ENCODE data around the gene FHAD1.

FHAD1 gene

DNA sequence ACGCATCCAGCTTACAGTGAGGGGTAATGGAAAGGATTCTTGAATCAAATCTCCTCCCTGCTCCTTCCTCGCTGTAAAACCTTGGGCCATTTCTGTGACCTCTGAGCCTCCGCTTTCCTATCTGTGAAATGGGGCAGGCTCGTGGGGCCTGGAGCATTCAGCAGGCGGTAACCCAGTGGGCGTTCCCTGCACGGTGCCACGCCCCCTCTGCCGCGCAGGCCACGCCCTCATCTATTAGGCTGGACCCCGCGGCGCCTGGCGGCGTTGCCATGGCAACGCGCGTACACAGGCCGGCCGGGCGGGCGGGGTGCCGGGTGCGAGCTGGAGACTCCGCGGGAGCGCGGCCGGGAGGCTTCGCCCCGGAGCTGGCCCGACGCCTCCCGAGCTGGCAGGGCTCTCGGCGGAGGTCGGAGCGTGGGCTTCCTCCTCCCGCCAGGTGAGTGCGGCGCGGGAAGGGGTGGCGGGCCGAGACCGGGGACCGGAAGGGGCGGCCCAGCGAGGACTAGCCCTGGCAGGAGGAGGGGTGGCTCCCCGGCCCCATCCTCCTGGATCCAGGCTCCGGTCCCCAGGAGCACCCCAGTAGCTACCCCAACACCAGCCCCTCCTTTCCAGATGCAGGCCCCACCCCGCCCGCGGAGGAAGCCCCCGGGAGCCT lies at the start of gene FHAD1:
FHAD1 (plus strand) TSS at position 264 of the 655 bp plus-strand sequence. CDS start 4,562 bp downstream, outside the sequence.
- DNase-seq: peak; percentile 9

DNA sequence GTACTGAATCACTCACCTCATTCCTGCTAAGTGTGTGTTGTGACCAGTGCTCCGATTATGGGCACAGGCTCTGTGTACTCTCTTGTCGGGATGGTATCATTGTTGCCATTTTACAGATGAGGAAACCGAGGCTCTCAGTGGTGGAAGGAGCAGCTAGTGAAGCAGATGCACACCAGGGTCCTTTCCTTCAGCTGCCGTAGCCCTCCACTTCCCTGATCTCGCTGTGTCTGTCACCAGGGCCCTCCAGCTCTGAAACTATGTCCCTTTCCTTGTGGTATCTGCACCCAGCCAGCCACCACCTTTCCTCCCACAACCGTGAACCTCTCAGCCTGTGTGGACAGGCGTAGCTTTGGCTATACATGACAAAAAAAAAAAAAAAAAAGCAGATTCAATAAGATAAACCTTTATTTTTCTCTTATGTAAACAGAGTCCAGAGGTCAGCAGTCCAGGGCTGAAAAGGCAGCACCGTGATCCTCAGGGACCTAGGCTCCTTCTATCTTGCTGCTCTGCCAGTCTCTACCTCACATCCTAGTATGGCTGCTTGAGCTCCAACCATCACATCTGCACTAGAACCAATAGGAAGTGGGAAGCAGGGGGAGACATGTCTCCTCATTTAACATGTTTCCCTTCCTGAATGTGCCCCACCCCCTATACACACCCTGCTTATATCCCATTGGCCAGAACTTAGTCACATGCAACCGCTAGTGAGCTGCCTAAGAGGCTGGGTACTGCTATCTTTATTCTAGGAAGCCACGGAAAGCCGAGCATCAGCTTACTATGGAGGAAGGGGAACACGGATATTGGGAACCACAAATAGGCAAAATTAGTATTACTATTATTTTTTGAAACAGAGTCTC lies 49.2 kb upstream of the FHAD1 start:
- DNase-seq: no peak

DNA sequence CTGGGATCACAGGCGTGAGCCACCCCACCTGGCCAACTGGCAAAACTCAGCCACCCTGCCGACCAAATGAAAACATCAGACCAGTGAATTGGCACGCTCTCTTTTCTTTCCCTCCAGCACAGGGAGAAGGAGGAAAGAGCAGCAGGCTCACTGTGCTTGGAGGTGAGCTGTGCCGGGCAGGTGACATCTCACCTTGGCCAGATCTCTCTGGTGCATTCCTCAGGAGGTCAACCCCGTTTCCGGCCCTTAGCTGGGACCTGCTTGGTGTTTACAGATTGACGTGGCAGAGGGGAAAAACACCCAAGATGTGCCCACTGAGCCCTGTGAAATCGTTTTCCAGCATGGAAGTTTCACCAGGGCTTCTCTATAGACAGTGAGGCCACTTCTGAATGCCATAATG lies 48.3 kb upstream of the FHAD1 start:
- no peak for DNase-seq

DNA sequence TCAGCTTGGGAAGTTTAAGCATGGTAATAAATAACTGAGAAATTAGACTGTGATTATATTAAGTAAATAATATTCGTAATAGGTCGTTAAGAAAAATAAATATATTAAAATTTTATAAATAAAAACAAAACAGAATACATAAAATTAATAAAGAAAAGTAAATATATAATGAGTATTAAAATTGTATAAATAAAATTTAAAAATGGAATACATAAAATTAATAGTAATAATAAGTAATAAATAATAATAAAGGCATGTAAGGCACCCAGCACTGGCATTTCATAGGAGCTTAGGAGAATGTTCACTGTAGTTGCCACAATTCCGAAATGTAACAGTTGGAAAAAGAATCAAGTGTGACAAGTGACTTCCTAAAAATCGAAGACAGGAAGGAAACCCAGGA lies 45.8 kb upstream of the FHAD1 start:
- DNase-seq: no peak

DNA sequence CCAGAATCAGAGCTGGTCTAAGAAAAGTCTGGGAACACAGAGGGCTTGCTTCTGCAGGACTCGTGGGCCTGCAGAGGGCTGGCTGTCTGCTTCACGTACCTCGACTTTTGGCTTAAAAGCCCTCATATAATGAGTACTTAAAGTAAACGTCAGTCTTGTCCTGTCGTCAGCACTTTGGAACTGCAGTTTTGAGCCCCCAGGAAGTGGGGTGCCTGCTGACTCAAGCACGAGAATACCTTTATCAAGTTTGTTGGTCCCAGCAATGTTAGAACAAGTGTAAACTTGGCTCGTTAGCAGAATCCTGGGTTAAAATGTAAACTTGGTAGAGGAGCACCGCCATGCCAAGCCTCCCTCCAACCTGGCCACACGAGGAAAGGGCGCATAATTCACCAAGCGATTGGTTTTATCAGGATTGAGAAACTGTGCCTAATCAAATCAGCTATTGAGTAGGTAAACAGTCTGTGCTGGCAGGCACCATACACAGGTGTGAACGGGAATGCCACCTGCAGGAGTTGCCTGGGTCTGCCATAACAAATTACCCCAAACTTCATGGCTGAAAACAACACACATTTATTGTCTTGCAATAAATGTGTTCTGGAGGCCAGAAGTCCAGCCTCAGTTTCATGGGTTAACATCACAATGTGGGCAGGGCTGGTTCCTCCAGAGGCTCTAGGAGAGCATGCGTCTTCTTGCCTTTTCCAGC lies 45.0 kb upstream of the FHAD1 start:
- no peak for DNase-seq

DNA sequence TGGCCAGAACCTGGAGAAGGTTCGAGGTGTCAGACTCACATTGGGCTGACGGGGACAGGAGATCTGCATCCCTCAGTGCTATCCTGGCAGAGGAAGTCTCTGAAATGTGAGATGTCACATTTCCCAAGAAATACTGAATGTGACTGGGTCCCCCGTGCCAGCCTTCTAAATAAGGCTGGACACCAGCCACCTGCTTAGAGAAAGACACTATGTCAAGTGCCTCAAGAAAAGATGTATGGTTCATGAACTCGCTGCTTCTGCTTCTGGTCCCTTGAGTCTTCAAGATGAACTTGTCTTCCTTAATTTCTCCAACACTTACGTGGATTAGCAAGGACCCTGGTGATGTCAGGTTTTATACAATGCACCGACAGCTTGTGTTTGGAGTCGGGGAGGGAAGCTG lies 42.1 kb upstream of the FHAD1 start:
- no peak for DNase-seq

DNA sequence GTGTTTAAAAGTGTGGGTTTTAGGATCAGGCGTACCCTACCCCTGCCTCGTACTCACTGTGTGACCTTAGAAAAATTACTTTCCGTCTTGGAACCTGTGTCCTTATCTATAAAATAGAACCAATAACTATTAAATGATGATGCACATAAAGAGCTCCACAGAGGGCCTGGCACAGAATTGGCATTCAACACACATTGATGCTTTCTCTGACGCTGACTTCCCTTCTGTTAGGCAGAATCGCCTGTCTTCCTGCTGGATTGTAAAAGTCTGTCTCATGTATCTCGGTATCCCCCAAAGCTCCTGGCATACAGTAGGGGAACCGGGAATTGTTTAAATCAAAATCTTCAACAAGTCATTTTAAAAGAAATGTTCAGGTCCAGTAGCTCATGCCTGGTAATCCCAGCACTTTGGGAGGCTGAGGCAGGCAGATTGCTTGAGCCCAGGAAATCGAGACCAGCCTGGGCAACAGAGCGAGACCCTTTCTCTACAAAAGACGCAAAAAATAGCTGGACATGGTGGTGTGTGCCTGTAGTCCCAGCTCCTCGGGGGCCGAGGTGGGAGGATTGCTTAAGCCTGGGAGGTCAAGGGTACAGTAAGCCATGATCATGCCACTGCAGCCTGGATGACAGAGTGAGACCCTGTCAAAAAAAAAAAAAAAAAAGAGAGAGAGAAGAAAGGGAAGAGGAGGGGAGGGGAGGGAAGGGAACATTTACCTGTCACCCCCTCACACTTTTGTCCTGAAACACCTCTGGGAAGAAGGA lies 41.3 kb upstream of the FHAD1 start:
- DNase-seq: no peak

DNA sequence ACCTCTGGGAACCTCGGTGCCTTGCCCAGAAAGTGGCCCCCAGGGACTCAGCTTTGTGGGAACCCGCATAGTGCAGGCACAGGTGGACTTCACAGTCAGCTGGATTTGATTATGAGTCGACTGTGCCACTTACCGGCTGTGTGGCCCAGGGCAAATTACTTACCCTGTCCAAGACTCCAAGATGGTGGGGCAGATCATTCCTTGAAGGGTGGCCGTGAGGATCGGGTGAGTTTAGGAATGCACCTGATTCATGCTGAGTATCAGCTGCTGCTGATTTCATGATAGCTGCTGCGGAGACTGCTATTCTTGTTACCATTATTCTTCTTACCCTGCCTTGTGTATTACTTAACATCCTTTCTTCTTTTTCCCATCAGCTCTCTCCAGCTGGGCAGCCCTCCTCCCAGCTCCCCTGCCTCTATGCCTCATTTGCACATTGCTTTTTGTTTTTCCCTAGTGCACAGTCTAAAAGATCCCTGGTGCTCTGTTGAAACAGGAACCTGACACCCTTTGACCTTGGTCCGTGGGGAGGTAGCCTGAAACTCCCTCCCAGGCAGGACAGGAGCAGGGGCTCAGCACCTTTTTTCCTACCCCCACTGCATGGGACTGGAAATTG lies 40.5 kb upstream of the FHAD1 start:
- DNase-seq: no peak

DNA sequence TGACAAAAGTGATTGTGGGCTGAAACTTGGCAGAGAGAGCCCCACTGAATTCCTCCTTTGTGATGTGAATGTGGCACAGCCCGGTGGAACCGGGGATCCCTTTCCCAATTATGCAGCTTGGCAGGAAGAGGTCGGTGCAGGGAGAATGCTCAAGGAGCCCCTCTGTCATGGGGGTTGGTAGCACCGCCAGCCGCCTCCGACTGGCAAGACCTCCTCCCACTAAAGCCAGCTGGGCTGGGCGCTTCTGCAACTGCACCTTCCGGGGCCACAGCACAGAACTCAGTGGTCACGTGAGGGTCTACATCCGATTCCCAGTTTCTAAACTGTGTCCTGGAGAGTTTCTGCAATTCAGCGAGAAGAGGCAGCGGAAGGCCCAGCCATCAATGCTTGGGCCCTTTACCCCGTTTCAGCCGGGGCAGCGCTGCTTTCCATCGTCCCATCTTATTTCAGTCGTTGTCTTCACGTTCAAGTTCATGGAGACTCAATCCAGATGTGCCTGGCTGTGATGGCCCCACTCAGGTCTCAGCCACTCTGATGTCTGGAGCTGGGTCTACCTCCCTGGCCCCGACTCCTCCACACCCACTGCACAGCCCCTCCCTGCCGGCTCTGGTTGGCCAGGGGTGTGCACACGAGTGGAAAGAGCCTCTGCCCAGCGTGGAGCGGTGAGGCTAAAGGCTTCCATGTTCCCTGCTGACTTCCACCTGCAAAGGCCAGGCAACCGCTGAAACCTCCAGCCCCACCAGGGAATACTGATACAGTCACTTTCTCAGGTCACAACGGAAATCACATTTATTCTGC lies 39.8 kb upstream of the FHAD1 start:
- DNase-seq: no peak

DNA sequence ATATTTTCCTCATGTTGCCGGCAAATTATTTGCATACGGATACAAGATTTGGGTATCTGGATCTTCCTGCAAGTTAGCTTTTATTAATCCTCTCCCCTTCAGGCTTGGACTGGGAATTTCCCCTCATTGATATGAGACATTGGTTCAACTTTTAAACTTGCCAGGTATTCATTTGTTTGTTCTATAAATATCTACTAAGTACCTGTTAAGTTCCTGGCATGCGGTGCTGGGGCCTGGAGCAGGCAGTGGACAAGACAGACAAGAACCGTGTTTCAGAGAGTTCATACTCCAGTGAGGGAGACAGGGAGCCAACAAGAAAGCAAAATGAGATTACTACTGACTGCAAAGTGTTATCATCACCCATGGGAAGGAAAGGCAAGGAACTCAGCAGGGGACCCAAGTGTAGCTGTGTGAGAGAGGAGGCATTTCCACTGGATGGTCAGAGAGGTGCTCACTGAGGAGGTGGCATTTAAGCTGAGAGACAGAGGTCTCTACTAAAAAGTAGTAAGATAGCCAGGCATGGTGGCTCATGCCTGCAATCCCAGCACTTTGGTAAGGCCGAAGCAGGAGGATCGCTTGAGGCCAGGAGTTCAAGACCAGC lies 39.1 kb upstream of the FHAD1 start:
- DNase-seq: no peak

DNA sequence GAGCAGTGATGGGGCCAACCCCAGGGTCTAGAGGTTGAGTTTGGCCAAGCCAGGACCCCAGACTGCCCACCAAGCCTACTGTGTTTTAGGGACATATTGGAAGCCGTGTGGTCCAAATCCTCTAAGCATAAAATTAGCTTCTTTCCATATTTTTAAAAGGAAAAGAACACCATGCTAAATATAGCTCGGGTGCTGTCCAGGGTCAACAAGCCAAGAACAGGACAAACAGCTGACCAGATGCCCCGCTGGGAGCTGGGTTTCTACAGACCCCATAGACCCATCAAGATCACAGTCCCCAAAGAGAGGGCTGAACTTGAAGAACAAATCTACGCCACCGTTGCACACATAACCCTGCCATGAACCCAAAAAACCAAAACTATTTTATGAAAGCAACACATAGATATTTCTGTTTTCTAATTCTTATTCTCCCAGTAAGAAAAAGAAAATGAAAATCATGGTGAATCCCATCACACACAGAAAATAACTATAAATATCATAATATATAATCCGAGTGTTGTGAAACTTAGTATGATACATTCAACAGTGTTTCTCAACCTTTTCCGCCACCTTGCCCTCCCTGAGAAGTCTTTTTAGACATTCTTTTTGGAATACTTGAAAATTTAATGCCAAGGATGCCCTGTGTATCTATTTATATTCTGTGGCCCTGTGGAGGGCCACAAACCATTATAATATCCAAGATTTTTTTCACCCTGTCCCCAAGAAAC lies 36.2 kb upstream of the FHAD1 start:
- no peak for DNase-seq

DNA sequence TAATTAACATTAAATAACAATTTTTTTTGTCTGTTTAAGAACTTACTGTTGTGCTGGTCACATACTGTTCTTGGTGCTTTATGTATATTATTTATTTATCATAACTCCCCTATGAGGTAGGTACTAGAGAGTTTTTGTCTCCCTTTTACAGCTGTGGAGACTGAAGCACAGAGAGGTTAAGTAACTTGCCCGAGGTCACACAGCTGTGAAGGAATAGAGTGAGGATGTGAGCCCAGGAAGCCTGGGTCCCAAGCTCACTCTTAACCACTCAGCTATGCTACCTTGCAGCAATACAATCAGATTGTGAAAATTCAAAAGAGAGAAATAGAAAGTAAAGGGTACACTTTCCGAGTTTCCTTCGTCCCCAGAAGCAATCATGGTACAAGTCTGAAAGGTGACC lies 35.6 kb upstream of the FHAD1 start:
- no peak for DNase-seq

DNA sequence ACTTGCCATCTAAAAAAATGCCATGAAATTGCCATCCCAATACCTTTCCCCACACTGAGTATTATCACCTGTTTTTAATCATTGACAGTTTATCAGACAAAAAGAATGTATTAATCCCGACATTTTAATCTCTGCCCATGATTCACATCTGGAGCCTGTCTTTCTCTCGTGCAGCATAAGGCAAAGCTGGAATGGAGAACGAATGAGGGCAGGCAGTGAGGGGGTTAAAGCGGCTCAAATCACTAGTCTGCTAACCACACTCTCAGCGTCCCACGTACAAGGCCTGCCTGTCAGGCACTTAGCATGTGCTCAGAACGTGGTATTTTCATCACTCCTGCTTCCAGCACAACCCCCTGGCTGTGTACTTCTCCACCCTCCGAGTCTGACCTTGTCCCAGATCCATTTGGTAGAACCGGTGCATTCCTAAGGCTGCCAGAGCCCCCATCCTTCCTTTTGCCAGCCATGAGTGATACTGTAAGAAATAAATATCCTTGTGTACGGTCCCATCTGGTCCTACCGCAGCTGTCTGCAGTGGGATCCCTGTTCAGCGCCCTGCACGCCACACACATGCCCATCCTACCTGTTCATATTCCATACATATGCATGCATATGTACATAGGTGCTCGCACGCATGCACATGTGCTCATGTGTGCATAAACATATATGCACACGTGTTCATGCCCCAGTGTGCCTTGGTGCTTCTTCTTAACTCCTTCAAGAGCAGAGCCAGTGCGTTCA lies 34.6 kb upstream of the FHAD1 start:
- no peak for DNase-seq

DNA sequence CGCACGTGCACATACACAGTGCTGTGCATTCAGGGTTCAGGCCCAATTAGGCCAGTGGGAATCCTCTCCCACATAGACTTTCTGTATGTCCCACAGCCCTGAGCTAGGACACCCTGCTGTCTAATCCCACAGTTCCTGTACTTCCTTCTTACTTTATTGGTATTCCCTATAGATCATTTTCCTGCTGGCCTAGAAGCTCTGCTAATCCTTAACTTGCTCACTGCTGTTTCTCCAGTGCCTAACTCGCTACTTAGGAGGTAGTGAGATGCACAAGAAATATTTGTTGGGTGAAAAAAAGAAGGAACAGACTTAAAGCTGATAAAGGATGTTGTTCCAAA lies 34.1 kb upstream of the FHAD1 start:
- no peak for DNase-seq

DNA sequence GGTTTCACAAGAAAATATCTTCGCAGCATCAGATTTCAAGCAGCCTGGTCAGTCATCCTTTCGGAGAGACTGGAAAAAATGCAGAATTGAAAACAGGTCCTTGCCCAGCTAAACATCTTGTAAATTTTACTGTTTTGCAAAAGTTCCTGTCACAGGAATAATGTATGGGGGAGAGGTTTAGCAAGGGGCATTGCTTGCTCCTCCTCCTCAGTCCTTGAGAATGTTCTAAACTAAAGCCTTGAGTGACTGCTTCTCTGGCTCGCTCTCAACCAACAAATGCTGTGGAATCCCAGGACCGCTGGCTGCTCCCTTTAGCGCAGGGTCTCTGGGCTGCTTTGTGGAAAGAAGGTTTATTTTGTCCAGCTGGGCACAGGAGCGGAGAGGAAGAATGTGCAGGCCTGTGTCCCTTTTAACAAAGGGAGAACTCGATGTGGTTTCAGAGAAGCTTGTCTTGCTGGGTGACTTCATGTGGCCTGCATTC lies 33.6 kb upstream of the FHAD1 start:
- no peak for DNase-seq

DNA sequence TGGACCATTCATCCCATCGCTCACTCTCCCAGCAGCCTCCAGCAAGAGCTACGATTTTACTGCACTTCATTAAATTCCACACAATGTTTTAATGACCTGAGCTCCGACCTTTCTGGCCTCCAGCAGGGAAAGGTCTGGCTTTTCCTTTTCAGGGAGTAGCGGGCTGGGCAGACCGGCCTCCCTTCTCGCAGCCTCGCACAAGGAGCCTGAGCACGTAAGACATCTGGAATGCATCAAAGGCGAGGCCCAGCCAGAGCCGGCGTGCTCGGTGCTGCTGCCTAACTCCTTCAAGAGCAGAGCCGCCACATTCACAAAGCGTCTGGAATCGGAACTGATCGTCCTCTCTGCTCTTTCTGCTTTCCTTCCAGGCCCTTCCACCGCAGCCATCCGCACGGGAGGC lies 32.5 kb upstream of the FHAD1 start:
- no peak for DNase-seq

DNA sequence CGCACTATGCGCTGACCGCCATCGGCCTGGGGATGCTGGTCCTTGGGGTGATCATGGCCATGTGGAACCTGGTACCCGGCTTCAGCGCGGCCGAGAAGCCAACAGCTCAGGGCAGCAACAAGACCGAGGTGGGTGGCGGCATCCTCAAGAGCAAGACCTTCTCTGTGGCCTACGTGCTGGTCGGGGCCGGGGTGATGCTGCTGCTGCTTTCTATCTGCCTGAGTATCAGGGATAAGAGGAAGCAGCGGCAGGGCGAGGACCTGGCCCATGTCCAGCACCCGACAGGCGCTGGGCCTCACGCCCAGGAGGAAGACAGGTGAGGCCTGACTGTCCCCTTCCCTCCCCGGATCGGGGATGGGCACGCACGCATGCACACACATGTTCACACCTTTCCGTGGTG lies 31.9 kb upstream of the FHAD1 start:
- DNase-seq: no peak

DNA sequence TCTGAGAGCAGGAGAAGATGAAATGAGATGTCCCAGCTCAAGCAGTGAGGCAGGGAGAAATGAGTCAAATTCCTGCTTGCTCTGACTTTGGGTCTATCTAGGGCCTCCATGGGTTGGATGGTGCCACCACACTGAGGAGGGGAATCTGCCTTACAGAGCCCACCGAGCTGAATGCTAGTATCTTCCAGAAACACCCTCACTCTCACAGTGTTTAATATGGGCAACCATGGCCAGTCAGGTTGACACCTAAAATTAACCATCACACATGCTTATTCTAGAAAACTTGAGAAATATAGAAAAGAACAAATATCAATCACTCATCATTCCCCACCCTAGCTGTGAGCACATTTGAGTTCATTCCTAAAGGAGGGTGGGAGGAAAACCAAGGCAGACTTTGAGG lies 29.4 kb upstream of the FHAD1 start:
- no peak for DNase-seq

DNA sequence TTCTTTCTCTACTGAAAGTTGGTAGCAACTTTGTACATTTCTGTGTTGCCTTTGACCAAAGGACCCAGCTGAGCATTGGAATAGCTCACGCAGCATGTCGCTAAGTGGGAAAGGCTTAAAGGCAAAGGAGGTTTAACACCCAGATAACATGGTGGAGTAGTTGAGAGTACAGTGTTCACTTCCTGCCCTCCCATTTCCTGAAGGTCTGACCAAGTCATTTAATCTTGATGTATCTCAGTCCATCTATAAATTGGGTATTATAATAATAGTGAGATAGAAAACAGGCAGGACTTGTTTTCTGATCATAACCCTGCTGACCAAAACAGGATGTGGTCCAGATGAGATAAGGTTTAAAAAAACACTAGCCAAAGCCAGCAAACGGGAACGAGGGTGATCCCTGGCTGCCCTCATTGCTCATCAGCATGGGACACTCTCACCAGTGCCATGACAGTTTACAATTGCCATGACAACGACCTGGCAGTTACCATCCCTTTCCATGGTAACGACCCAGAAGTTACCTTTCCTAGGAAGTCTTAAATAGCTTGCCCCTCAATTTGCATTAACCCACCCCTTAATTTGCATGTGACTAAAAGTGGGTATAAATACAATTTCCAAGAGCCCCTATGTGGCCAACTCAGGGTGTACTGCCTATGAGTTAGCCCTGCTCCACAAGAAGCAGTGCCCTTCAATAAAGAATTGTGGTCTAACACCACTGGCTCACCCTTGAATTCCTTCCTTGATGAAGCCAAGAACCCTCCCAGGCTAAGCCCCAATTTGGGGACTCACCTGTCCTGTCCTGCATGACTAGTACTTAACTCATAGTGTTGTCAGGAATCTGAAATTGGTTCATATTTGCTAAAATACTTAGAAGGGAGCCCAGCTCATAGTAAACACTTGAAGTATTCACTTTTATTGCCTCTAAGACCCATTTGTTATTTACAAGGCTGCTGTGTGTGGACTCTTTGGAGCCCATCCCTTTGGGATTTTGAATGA lies 28.4 kb upstream of the FHAD1 start:
- no peak for DNase-seq

Measured in NCI-H187 treated with DMSO at 0.1 percent for 48 hours (cell line).